Smooth muscle cell (in vitro differentiated cells): ENCODE measurements around the gene TMEM178A. TPM values are rescaled to one million over a fixed set of nuclear protein-coding genes. Genes with fewer than 3 reads are reported as not detected.

Experiments used
- DNase-seq: peaks from one replicate; lab custom pipeline; 2025; ENCODE audit not compliant: unreplicated experiment; lab: John Stamatoyannopoulos, UW
- H2AFZ ChIP-seq: fragments of 200-600 bp; sonication (generic); 2 replicates; pipeline ENCODE4 v1.6.0; 2016; ENCODE audit warnings: antibody characterized with exemption, low read depth, mild to moderate bottlenecking
- H3F3A ChIP-seq: fragments of 200-600 bp; sonication (generic); 2 replicates; pipeline ENCODE4 v1.6.0; 2017; ENCODE audit warnings: antibody characterized with exemption, low read depth
- H3K27ac ChIP-seq: fragments of 200-600 bp; sonication (generic); 2 replicates; pipeline ENCODE4 v1.5.1; 2016; ENCODE audit warnings: low read depth, mild to moderate bottlenecking
- H3K27me3 ChIP-seq: fragments of 200-600 bp; sonication (generic); 2 replicates; pipeline ENCODE4 v1.6.1; 2016; ENCODE audit warnings: low read depth, mild to moderate bottlenecking
- H3K36me3 ChIP-seq: fragments of 200-600 bp; sonication (generic); 2 replicates; pipeline ENCODE4 v1.5.1; 2016; ENCODE audit warnings: low read depth
- H3K4me1 ChIP-seq: fragments of 200-600 bp; sonication (generic); 2 replicates; pipeline ENCODE4 v1.5.1; 2016; ENCODE audit warnings: low read depth
- H3K4me2 ChIP-seq: fragments of 200-600 bp; sonication (generic); 2 replicates; pipeline ENCODE4 v1.6.0; 2016; ENCODE audit warnings: mild to moderate bottlenecking
- H3K4me3 ChIP-seq: fragments of 200-600 bp; sonication (generic); 2 replicates; pipeline ENCODE4 v1.5.1; 2016; ENCODE audit warnings: mild to moderate bottlenecking
- H3K79me2 ChIP-seq: fragments of 200-600 bp; sonication (generic); 2 replicates; pipeline ENCODE4 v1.6.0; 2016; ENCODE audit warnings: low read depth, mild to moderate bottlenecking
- H3K9ac ChIP-seq: fragments of 200-600 bp; sonication (generic); 2 replicates; pipeline ENCODE4 v1.6.0; 2016; ENCODE audit warnings: low read depth
- H3K9me3 ChIP-seq: fragments of 200-600 bp; sonication (generic); replicated peaks from 2 replicates; pipeline ENCODE4 v1.5.1; 2016; ENCODE audit warnings: low read depth
- H4K20me1 ChIP-seq: fragments of 200-600 bp; sonication (generic); 2 replicates; pipeline ENCODE4 v1.6.0; 2016; ENCODE audit warnings: low read depth
- WGBS: methylation state at CpG from one replicate; pipeline ENCODE4 v1.1.7; 2016; ENCODE audit warnings: low lambda C conversion rate; 5-methylcytosine and 5-hydroxymethylcytosine counted together
- polyA plus RNA-seq: library from polyadenylated mRNA; unstranded; fragments of >200 nt; fragmentation: Nextera tagmentation; extraction: Ambion mirVana; gene quantifications from 2 replicates; pipeline ENCODE4 v1.2.1, GENCODE V29; 2016
- total RNA-seq: library from RNA; depleted of rRNA; stranded (reverse); fragments of >200 nt; gene quantifications from 2 replicates; pipeline ENCODE4 v1.2.3, GENCODE V29; 2014
- TF ChIP-seq, protein P1 (sequence below): fragments of 200-600 bp; sonication (generic); IDR thresholded peaks from 2 replicates; pipeline ENCODE4 v1.5.1; 2017; ENCODE audit warnings: borderline replicate concordance, mild to moderate bottlenecking, antibody characterized with exemption; ENCODE audit not compliant: insufficient read depth, poor library complexity, severe bottlenecking

Gene TMEM178A
- total and polyA plus RNA-seq, 2 experiments from 2014 or later, result 14.6 to 22.2 TPM

DNA sequence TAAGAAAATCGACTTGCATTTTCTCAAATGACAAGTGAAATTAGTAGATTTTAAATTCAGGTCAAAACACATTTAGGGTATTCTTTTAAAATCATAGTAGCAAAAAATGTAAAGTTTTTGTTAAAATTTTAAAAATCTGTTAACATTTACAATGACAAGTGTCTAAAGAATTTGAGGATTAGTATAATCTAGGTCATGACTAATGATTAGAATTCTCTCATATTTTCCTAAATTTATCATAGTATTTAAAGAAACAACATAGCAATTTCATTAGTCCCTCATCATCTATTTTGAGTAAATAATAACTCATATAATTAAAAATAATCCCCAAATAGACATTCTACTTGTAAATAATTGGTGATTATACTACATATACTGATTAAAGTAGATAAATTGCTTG is 89.7 kb downstream of the TMEM178A start:
- TF ChIP-seq, protein P1, sequence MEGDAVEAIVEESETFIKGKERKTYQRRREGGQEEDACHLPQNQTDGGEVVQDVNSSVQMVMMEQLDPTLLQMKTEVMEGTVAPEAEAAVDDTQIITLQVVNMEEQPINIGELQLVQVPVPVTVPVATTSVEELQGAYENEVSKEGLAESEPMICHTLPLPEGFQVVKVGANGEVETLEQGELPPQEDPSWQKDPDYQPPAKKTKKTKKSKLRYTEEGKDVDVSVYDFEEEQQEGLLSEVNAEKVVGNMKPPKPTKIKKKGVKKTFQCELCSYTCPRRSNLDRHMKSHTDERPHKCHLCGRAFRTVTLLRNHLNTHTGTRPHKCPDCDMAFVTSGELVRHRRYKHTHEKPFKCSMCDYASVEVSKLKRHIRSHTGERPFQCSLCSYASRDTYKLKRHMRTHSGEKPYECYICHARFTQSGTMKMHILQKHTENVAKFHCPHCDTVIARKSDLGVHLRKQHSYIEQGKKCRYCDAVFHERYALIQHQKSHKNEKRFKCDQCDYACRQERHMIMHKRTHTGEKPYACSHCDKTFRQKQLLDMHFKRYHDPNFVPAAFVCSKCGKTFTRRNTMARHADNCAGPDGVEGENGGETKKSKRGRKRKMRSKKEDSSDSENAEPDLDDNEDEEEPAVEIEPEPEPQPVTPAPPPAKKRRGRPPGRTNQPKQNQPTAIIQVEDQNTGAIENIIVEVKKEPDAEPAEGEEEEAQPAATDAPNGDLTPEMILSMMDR, result no peak
- Histone ChIP-seq H3K79me2 (no peaks in the 10 kb centered on the region), H2AFZ (no peak overlapping the region), H3K4me3 (no peak overlapping the region), H3K9ac (no peak overlapping the region), H3K27me3 (no peaks in the 10 kb centered on the region), H3F3A (no peaks in the 10 kb centered on the region), H3K4me2 (peak overlapping the region; percentile 55), H3K36me3 (peaks cover 28% of the 10 kb centered on the region), H3K27ac (peak overlapping the region; percentile 49), H3K9me3 (no peaks in the 10 kb centered on the region), H3K4me1 (no peaks in the 10 kb centered on the region), H4K20me1 (no peaks in the 10 kb centered on the region)
- WGBS, result 100% methylated on average over 1 of the region's 1 CpG
- DNase-seq, result no peak

DNA sequence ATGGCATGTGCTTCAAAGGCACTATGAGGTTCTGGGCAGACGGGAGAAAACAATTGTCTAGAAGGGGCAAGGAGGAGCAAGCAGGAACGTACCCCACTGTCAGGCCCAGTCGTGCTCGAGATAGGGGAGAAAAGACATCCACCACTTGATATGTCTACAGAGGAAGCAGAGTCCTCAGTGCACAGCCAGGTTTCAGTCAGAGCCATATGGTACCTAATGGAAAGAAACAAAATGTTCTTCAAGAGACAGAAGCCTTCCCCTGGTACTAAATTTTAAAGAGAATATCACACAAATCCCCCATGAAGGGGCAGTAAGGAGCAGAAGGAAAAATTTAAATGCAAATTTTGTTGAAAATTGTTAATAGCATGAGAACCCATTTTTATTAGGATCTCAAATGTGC is 91.4 kb downstream of the TMEM178A start:
- Histone ChIP-seq H4K20me1 (no peaks in the 10 kb centered on the region), H3K4me2 (no peak overlapping the region), H3K27ac (no peak overlapping the region), H3K9me3 (no peaks in the 10 kb centered on the region), H3K27me3 (no peaks in the 10 kb centered on the region), H3K36me3 (peaks cover 33% of the 10 kb centered on the region), H2AFZ (no peak overlapping the region), H3F3A (no peaks in the 10 kb centered on the region), H3K4me3 (no peak overlapping the region), H3K4me1 (no peaks in the 10 kb centered on the region), H3K9ac (no peak overlapping the region), H3K79me2 (no peaks in the 10 kb centered on the region)
- no peak for DNase-seq
- WGBS, result 99% methylated on average over 4 of the region's 4 CpGs
- TF ChIP-seq, protein P1, result no peak

DNA sequence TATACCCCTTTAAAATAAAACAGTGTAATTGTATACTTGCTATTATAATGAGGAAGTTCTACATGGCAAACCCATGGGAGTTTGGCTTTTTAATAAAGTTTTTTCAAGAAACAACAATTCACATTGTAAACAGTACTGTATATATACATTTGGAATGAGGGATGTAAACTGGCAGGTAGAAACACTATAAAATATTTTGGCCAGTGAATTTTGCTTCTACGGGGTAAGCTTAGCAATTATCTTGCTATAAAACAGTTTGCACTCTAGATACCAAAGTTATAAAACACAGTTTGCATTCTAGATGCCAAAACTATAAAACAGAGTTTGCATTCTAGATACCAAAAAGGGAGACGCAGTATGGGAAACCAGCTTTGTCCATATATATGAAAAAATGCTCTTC is 96.7 kb downstream of the TMEM178A start:
- Histone ChIP-seq H3K9me3 (no peaks in the 10 kb centered on the region), H3K4me1 (no peaks in the 10 kb centered on the region), H3K27ac (no peak overlapping the region), H3K36me3 (peaks cover 30% of the 10 kb centered on the region), H3K27me3 (no peaks in the 10 kb centered on the region), H3K4me2 (no peak overlapping the region), H3F3A (no peaks in the 10 kb centered on the region), H3K79me2 (no peaks in the 10 kb centered on the region), H3K4me3 (no peak overlapping the region), H2AFZ (no peak overlapping the region), H4K20me1 (no peaks in the 10 kb centered on the region), H3K9ac (no peak overlapping the region)
- TF ChIP-seq, protein P1, result no peak
- no peak for DNase-seq
- 92% methylated on average over 2 of the region's 2 CpGs for WGBS

Other genes starting within 250 kb of the TMEM178A start
- 70.9 and 91.7 TPM in 2 replicates for gene MAP4K3, start 228.6 kb upstream of the TMEM178A start, total RNA-seq
- gene MAP4K3, start 228.6 kb upstream of the TMEM178A start, polyA plus RNA-seq, result 21.3 and 30.8 TPM in 2 replicates
- 18.6 and 18.8 TPM in 2 replicates for gene THUMPD2, start 113.3 kb downstream of the TMEM178A start, total RNA-seq
- 13.1 and 14.5 TPM in 2 replicates for gene THUMPD2, start 113.3 kb downstream of the TMEM178A start, polyA plus RNA-seq